Liver (tissue), 9 donors: ENCODE data around the gene THEMIS. TPM values are rescaled to one million over a fixed set of nuclear protein-coding genes. Genes with fewer than 3 reads are reported as not detected.

ENCODE experiments used
- DNase-seq: peaks from one replicate; pipeline ENCODE4 v3.0.0-alpha.2; 2017; ENCODE audit warnings: low spot score
- H3K27ac ChIP-seq, 2 donors: one replicate each; pipeline ENCODE4 v1.7.0; 2013; ENCODE audit warnings: inconsistent platforms in 2 of 2, low read length in 2 of 2, control low read depth in 1 of 2, low read depth in 1 of 2, mild to moderate bottlenecking in 1 of 2
- H3K27me3 ChIP-seq, 4 donors: one replicate each; pipeline versions ENCODE4 v1.6.1 to v1.7.0; 2013; ENCODE audit warnings: low read length in 3 of 4, inconsistent platforms in 1 of 4, mild to moderate bottlenecking in 1 of 4, moderate library complexity in 1 of 4; ENCODE audit not compliant: control insufficient read depth in 4 of 4, insufficient read depth in 4 of 4
- H3K36me3 ChIP-seq, 4 donors: one replicate each; pipeline versions ENCODE4 v1.6.1 to v1.7.0; 2013; ENCODE audit warnings: low read length in 3 of 4, mild to moderate bottlenecking in 3 of 4, low read depth in 1 of 4, moderate library complexity in 1 of 4; ENCODE audit not compliant: control insufficient read depth in 4 of 4, insufficient read depth in 3 of 4
- H3K4me1 ChIP-seq, 4 donors: one replicate each; pipeline versions ENCODE4 v1.6.1 to v1.7.0; 2013; ENCODE audit warnings: low read length in 3 of 4, mild to moderate bottlenecking in 3 of 4, moderate library complexity in 1 of 4; ENCODE audit not compliant: control insufficient read depth in 4 of 4, insufficient read depth in 4 of 4
- H3K4me3 ChIP-seq, 3 donors: one replicate each; pipeline versions ENCODE4 v1.6.1 to v1.7.0; 2013; ENCODE audit warnings: low read length in 3 of 3, control low read depth in 1 of 3, low read depth in 1 of 3, mild to moderate bottlenecking in 1 of 3
- H3K9ac ChIP-seq, 2 donors: one replicate each; pipeline ENCODE4 v1.7.0; 2013; ENCODE audit warnings: low read length in 2 of 2, mild to moderate bottlenecking in 2 of 2, moderate library complexity in 2 of 2, control low read depth in 1 of 2, low read depth in 1 of 2
- H3K9me3 ChIP-seq, 4 donors: one replicate each; pipeline versions ENCODE4 v1.6.1 to v1.7.0; 2013; ENCODE audit warnings: low read length in 3 of 4; ENCODE audit not compliant: control insufficient read depth in 4 of 4
- EGR1 ChIP-seq, 2 donors: IDR thresholded peaks; 2 replicates each; pipeline ENCODE4 v1.6.1; 2016 to 2018; ENCODE audit warnings: antibody characterized with exemption in 2 of 2, low read depth in 2 of 2
- FOXA1 ChIP-seq: IDR thresholded peaks from 2 replicates; pipeline ENCODE4 v1.6.1; 2016; ENCODE audit warnings: antibody characterized with exemption
- FOXA2 ChIP-seq: IDR thresholded peaks from 2 replicates; pipeline ENCODE4 v1.6.1; 2016; ENCODE audit warnings: antibody characterized with exemption
- GABPA ChIP-seq, 2 donors: IDR thresholded peaks in 1 of 2; conservative IDR thresholded peaks in 1 of 2; 2 replicates each; pipeline ENCODE4 v1.6.1; 2016; ENCODE audit warnings: antibody characterized with exemption in 2 of 2, mild to moderate bottlenecking in 1 of 2, moderate library complexity in 1 of 2
- HNF4A ChIP-seq, 2 donors: conservative IDR thresholded peaks; 2 replicates each; pipeline ENCODE4 v1.6.1; 2016; ENCODE audit warnings: antibody characterized with exemption in 2 of 2, mild to moderate bottlenecking in 2 of 2
- HNF4G ChIP-seq: IDR thresholded peaks from 2 replicates; pipeline ENCODE4 v1.6.1; 2016; ENCODE audit warnings: antibody characterized with exemption
- JUND ChIP-seq, 2 donors: IDR thresholded peaks; 2 replicates each; pipeline ENCODE4 v1.6.1; 2016; ENCODE audit warnings: antibody characterized with exemption in 2 of 2
- MAX ChIP-seq: IDR thresholded peaks from 2 replicates; pipeline ENCODE4 v1.6.1; 2016; ENCODE audit warnings: antibody characterized with exemption
- NR2F2 ChIP-seq: IDR thresholded peaks from 2 replicates; pipeline ENCODE4 v1.6.1; 2016; ENCODE audit warnings: antibody characterized with exemption
- RAD21 ChIP-seq, 2 donors: IDR thresholded peaks; 2 replicates each; pipeline ENCODE4 v1.6.1; 2016; ENCODE audit warnings: antibody characterized with exemption in 2 of 2, mild to moderate bottlenecking in 2 of 2
- REST ChIP-seq: IDR thresholded peaks from 2 replicates; pipeline ENCODE4 v1.6.1; 2016; ENCODE audit warnings: antibody characterized with exemption, mild to moderate bottlenecking
- RXRA ChIP-seq, 2 donors: IDR thresholded peaks; 2 replicates each; pipeline ENCODE4 v1.6.1; 2017 to 2018; ENCODE audit warnings: antibody characterized with exemption in 2 of 2, mild to moderate bottlenecking in 1 of 2
- SP1 ChIP-seq: IDR thresholded peaks from 2 replicates; pipeline ENCODE4 v1.6.1; 2018; ENCODE audit warnings: antibody characterized with exemption, mild to moderate bottlenecking
- TAF1 ChIP-seq: conservative IDR thresholded peaks from 2 replicates; pipeline ENCODE4 v1.6.1; 2016; ENCODE audit warnings: antibody characterized with exemption, mild to moderate bottlenecking
- YY1 ChIP-seq: IDR thresholded peaks from 2 replicates; pipeline ENCODE4 v1.6.1; 2016; ENCODE audit warnings: antibody characterized with exemption, mild to moderate bottlenecking
- ZBTB33 ChIP-seq: IDR thresholded peaks from 2 replicates; pipeline ENCODE4 v1.6.1; 2016; ENCODE audit warnings: antibody characterized with exemption
- WGBS: extraction: QIAGEN DNeasy Blood & Tissue Kit; methylation state at CpG from one replicate; pipeline ENCODE4 v1.1.7; 2013; 5-methylcytosine and 5-hydroxymethylcytosine counted together
- polyA plus RNA-seq, 2 donors: library from polyadenylated mRNA; stranded (reverse) in 1 of 2; unstranded in 1 of 2; fragments of 200-250 nt in 1 of 2; fragments of >200 nt in 1 of 2; fragmentation: Nextera tagmentation in 1 of 2; extraction: Ambion mirVana in 1 of 2; gene quantifications; one replicate each; pipeline versions ENCODE4 v1.2.1 to v1.2.3, GENCODE V29; 2013 to 2015
- total RNA-seq, 2 donors: library from RNA; depleted of rRNA; stranded (reverse); fragments of >200 nt; gene quantifications; one replicate each; pipeline ENCODE4 v1.2.3, GENCODE V29; 2014
- donor health status: healthy.
- donor health status: healthy.
- donor health status: healthy.
- donor health status: healthy.
- donor health status: healthy.

Gene THEMIS
- total and polyA plus RNA-seq, 4 donors, result 0.05 to 0.59 (median 0.21) TPM

GRCh38 chr6:127878115-127878514, 22.7 kb downstream of the THEMIS start:
- no peak for DNase-seq
- TF ChIP-seq GABPA (IDR thresholded peaks at IDR 0.05 in 1 of 2, conservative IDR thresholded peaks at IDR 0.05 in 1 of 2) (no peak), RXRA (IDR thresholded peaks at IDR 0.05) (no peak), HNF4A (conservative IDR thresholded peaks at IDR 0.05) (no peak), FOXA1 (no peak), TAF1 (no peak), RAD21 (IDR thresholded peaks at IDR 0.05) (no peak), ZBTB33 (no peak), REST (no peak), MAX (no peak), YY1 (no peak), EGR1 (IDR thresholded peaks at IDR 0.05; ENCODE audit: low read depth in 2 of 2) (no peak), NR2F2 (no peak), FOXA2 (no peak)
- Histone ChIP-seq H3K9ac (no peak overlapping the region), H3K4me1 (no peaks in the 10 kb centered on the region), H3K36me3 (no peaks in the 10 kb centered on the region), H3K27ac (no peak overlapping the region), H3K9me3 (peaks cover 0 to 5% (median under 1%) of the 10 kb centered on the region in 4 donors), H3K4me3 (no peak overlapping the region), H3K27me3 (no peaks in the 10 kb centered on the region)
- 81% methylated on average over 2 of the region's 2 CpGs for WGBS

- TF ChIP-seq EGR1 (IDR thresholded peaks at IDR 0.05; ENCODE audit: low read depth in 2 of 2), result no peak
- no peak for TF ChIP-seq ZBTB33
- no peak for TF ChIP-seq FOXA1
- TF ChIP-seq HNF4A (conservative IDR thresholded peaks at IDR 0.05), result no peak
- no peak for TF ChIP-seq HNF4G
- no peak for TF ChIP-seq SP1
- TF ChIP-seq JUND (IDR thresholded peaks at IDR 0.05), result no peak
- no peak for TF ChIP-seq REST
- no peak for TF ChIP-seq YY1
- TF ChIP-seq MAX, result no peak
These were observed 23.6 kb downstream of the THEMIS start for GRCh38 chr6:127877231-127877630.

More at GRCh38 chr6:127877231-127877630, 23.6 kb downstream of the THEMIS start:
- H3K4me3 ChIP-seq, result no peak overlapping the region
- H3K9me3 ChIP-seq, result peaks cover 0 to 5% (median under 1%) of the 10 kb centered on the region in 4 donors
- no peaks in the 10 kb centered on the region for H3K4me1 ChIP-seq
- WGBS, result 73% methylated on average over 3 of the region's 3 CpGs
- no peak overlapping the region for H3K9ac ChIP-seq
- no peak overlapping the region for H3K27ac ChIP-seq
- no peaks in the 10 kb centered on the region for H3K36me3 ChIP-seq
- H3K27me3 ChIP-seq, result no peaks in the 10 kb centered on the region
- DNase-seq, result no peak
